WTC11 (cell line): ENCODE data around the gene BTBD7. TPM values are rescaled to one million over a fixed set of nuclear protein-coding genes. Genes with fewer than 3 reads are reported as not detected.

Experiments
- ATAC-seq: fragments of 200-7000 bp; cut with Tn5 transposase; 2 replicates; pipeline ENCODE4 v1.10.0; 2021; ENCODE audit warnings: mild to moderate bottlenecking, moderate library complexity
- CTCF ChIA-PET: fragments of 300-600 bp; sonication (Branson Sonifier 250); formaldehyde crosslinking; loops from one replicate; lab custom pipeline; 2021; ENCODE audit warnings: antibody characterized with exemption; lab: Charles Lee
- POLR2A ChIA-PET: fragments of 350-600 bp; sonication (Branson Sonifier 250); formaldehyde crosslinking; loops from one replicate; lab custom pipeline; 2021; ENCODE audit warnings: antibody characterized with exemption; lab: Charles Lee
- DNase-seq: peaks from one replicate; pipeline ENCODE4 v3.0.0; 2021; ENCODE audit warnings: low spot score
- H3K27ac Mint-ChIP-seq: 2 replicates; pipeline ENCODE4 v1.8.0; 2021; ENCODE audit warnings: mixed read lengths
- H3K27me3 Mint-ChIP-seq: 2 replicates; pipeline ENCODE4 v1.8.0; 2021; ENCODE audit warnings: low read depth, mild to moderate bottlenecking, moderate library complexity, mixed read lengths
- H3K36me3 Mint-ChIP-seq: 2 replicates; pipeline ENCODE4 v1.8.0; 2021; ENCODE audit warnings: mixed read lengths
- H3K4me1 Mint-ChIP-seq: 2 replicates; pipeline ENCODE4 v1.8.0; 2022; ENCODE audit warnings: mixed read lengths
- H3K4me3 Mint-ChIP-seq: 2 replicates; pipeline ENCODE4 v1.8.0; 2021; ENCODE audit warnings: mild to moderate bottlenecking, moderate library complexity, mixed read lengths
- H3K9me3 Mint-ChIP-seq: 2 replicates; pipeline ENCODE4 v1.8.0; 2021; ENCODE audit warnings: mixed read lengths
- EMX1 ChIP-seq: fragments of 250-450 bp; sonication (Bioruptor Pico); IDR thresholded peaks from 2 replicates; pipeline ENCODE4 v1.8.0; 2021; ENCODE audit warnings: mild to moderate bottlenecking
- ERG ChIP-seq: fragments of 250-450 bp; sonication (Bioruptor Pico); IDR thresholded peaks from 2 replicates; pipeline ENCODE4 v1.8.0; 2021; ENCODE audit warnings: mild to moderate bottlenecking
- FOXK1 ChIP-seq: sonication (generic); formaldehyde crosslinking; IDR thresholded peaks from 2 replicates; pipeline ENCODE4 v1.8.0; 2022; ENCODE audit warnings: mild to moderate bottlenecking, moderate library complexity, missing genetic modification reagents
- IRF1 ChIP-seq: sonication (generic); formaldehyde crosslinking; IDR thresholded peaks from 2 replicates; pipeline ENCODE4 v1.8.0; 2023; ENCODE audit warnings: missing genetic modification reagents
- MXD4 ChIP-seq: fragments of 250-450 bp; sonication (Bioruptor Pico); IDR thresholded peaks from 2 replicates; pipeline ENCODE4 v1.8.0; 2021; ENCODE audit warnings: mild to moderate bottlenecking, moderate library complexity, borderline replicate concordance
- NR3C1 ChIP-seq: sonication (generic); formaldehyde crosslinking; conservative IDR thresholded peaks from 2 replicates; pipeline ENCODE4 v1.8.1; 2023; ENCODE audit warnings: low read depth, mild to moderate bottlenecking, missing genetic modification reagents
- PRDM15 ChIP-seq: sonication (generic); formaldehyde crosslinking; IDR thresholded peaks from 2 replicates; pipeline ENCODE4 v1.8.0; 2022; ENCODE audit warnings: missing genetic modification reagents
- PREB ChIP-seq: sonication (generic); formaldehyde crosslinking; IDR thresholded peaks from 2 replicates; pipeline ENCODE4 v1.8.1; 2022; ENCODE audit warnings: mild to moderate bottlenecking, missing genetic modification reagents, moderate library complexity, borderline replicate concordance
- USF1 ChIP-seq: sonication (generic); formaldehyde crosslinking; IDR thresholded peaks from 2 replicates; pipeline ENCODE4 v1.8.0; 2022; ENCODE audit warnings: mild to moderate bottlenecking, missing genetic modification reagents
- ZNF121 ChIP-seq: sonication (generic); formaldehyde crosslinking; IDR thresholded peaks from 2 replicates; pipeline ENCODE4 v1.8.0; 2023; ENCODE audit warnings: missing genetic modification reagents
- ZNF219 ChIP-seq: sonication (generic); formaldehyde crosslinking; IDR thresholded peaks from 2 replicates; pipeline ENCODE4 v1.8.0; 2023; ENCODE audit warnings: missing genetic modification reagents, mild to moderate bottlenecking, borderline replicate concordance
- ZNF263 ChIP-seq: sonication (generic); formaldehyde crosslinking; IDR thresholded peaks from 2 replicates; pipeline ENCODE4 v1.8.1; 2022; ENCODE audit warnings: low read depth, mild to moderate bottlenecking, moderate library complexity, missing genetic modification reagents
- ZNF317 ChIP-seq: sonication (generic); formaldehyde crosslinking; IDR thresholded peaks from 2 replicates; pipeline ENCODE4 v1.8.1; 2023; ENCODE audit warnings: low read depth, mild to moderate bottlenecking, moderate library complexity, missing genetic modification reagents, borderline replicate concordance
- ZNF425 ChIP-seq: fragments of 250-450 bp; sonication (Bioruptor Pico); conservative IDR thresholded peaks from 2 replicates; pipeline ENCODE4 v1.9.0; 2021; ENCODE audit warnings: mild to moderate bottlenecking
- ZNF532 ChIP-seq: fragments of 250-450 bp; sonication (Bioruptor Pico); IDR thresholded peaks from 2 replicates; pipeline ENCODE4 v1.9.0; 2021; ENCODE audit warnings: mild to moderate bottlenecking, borderline replicate concordance
- total RNA-seq: library from RNA; stranded (reverse); gene quantifications from 3 replicates; pipeline ENCODE4 v1.2.3, GENCODE V29; 2021

BTBD7 gene
- total RNA-seq, 1 experiment from 2014 or later, result 34.1 TPM

GRCh38 chr14:93271111-93271510 lies 61.7 kb downstream of the BTBD7 start (continued):
- no peak for TF ChIP-seq ZNF532

GRCh38 chr14:93269341-93270068 lies 63.3 kb downstream of the BTBD7 start:
- peaks cover 23% of the 10 kb centered on the region for H3K4me1 Mint-ChIP-seq
- H3K27ac Mint-ChIP-seq, result no peak overlapping the region
- no peaks in the 10 kb centered on the region for H3K27me3 Mint-ChIP-seq
- POLR2A ChIA-PET, result no interaction called here
- no peaks in the 10 kb centered on the region for H3K9me3 Mint-ChIP-seq
- H3K4me3 Mint-ChIP-seq, result no peak overlapping the region
- DNase-seq (no peak), ATAC-seq (peak; percentile 71)
- no peak for TF ChIP-seq IRF1 (CRISPR knock-in tag)
- no peak for TF ChIP-seq NR3C1 (CRISPR knock-in tag)
- TF ChIP-seq EMX1 (CRISPR knock-in tag), result no peak
- TF ChIP-seq PREB (CRISPR knock-in tag), result no peak
- no peak for TF ChIP-seq ERG (CRISPR knock-in tag)
- TF ChIP-seq FOXK1 (CRISPR knock-in tag), result no peak
- TF ChIP-seq MXD4 (CRISPR knock-in tag), result no peak
- TF ChIP-seq ZNF219 (CRISPR knock-in tag), result no peak
- no peaks in the 10 kb centered on the region; the same call in 1 of the 2 replicates for H3K36me3 Mint-ChIP-seq
- CTCF ChIA-PET, result interaction anchor here (1.1 to 1.2 kb wide), 2 partner anchors 62 to 72 kb away, joined by 4 to 5 read pairs; partner anchors contain the start of genes GON7 and UBR7

GRCh38 chr14:93268406-93268805 lies 64.4 kb downstream of the BTBD7 start:
- Mint-ChIP-seq H3K9me3 (no peaks in the 10 kb centered on the region), H3K27ac (no peak overlapping the region), H3K36me3 (peaks cover 3% of the 10 kb centered on the region; the same call in 1 of the 2 replicates), H3K4me3 (no peak overlapping the region), H3K4me1 (peaks cover 23% of the 10 kb centered on the region), H3K27me3 (no peaks in the 10 kb centered on the region)
- POLR2A ChIA-PET, result no interaction called here
- no peak for DNase-seq
- CTCF ChIA-PET, result no interaction called here
- no peak for ATAC-seq
- TF ChIP-seq PRDM15 (CRISPR knock-in tag) (no peak), ZNF121 (no peak), ZNF425 (no peak), ZNF263 (no peak), ZNF317 (CRISPR knock-in tag) (no peak), USF1 (CRISPR knock-in tag) (no peak), EMX1 (CRISPR knock-in tag) (no peak)
